HG03103 (cell line): ENCODE measurements around the gene ARHGDIA.

Experiments used
- ATAC-seq: cut with Tn5 transposase; IDR thresholded peaks from one replicate; pipeline ENCODE4 v1.9.1; 2021; ENCODE audit warnings: low read depth; ENCODE audit not compliant: unreplicated experiment

The ARHGDIA gene

GRCh38 chr17:81831957-81832607 is 39.1 kb downstream of the ARHGDIA start:
- ATAC-seq, result no peak

GRCh38 chr17:81831563-81831956 is 39.6 kb downstream of the ARHGDIA start:
- ATAC-seq, result no peak

GRCh38 chr17:81829858-81830257 is 41.3 kb downstream of the ARHGDIA start:
- no peak for ATAC-seq

- ATAC-seq, result no peak
Observed at GRCh38 chr17:81828656-81829055, 42.5 kb downstream of the ARHGDIA start.

- no peak for ATAC-seq
Observed at GRCh38 chr17:81825841-81826466, 45.2 kb downstream of the ARHGDIA start.

- ATAC-seq, result no peak
Observed at GRCh38 chr17:81824595-81824994, 46.5 kb downstream of the ARHGDIA start.

GRCh38 chr17:81823820-81824550 is 47.2 kb downstream of the ARHGDIA start:
- no peak for ATAC-seq

GRCh38 chr17:81822996-81823819 is 47.9 kb downstream of the ARHGDIA start:
- no peak for ATAC-seq

GRCh38 chr17:81822312-81822637 is 48.9 kb downstream of the ARHGDIA start:
- ATAC-seq, result no peak

GRCh38 chr17:81821603-81822311 is 49.4 kb downstream of the ARHGDIA start:
- ATAC-seq, result no peak

- ATAC-seq, result no peak
Observed at GRCh38 chr17:81821147-81821546, 50.0 kb downstream of the ARHGDIA start.

GRCh38 chr17:81819708-81820107 is 51.4 kb downstream of the ARHGDIA start:
- no peak for ATAC-seq

- no peak for ATAC-seq
Observed at GRCh38 chr17:81817758-81818147, 53.4 kb downstream of the ARHGDIA start.
